ENCODE measurements around the gene TEX51.

The TEX51 gene

GRCh38 chr2:126856403-126856802 lies 42.3 kb upstream of the TEX51 start:
- no peak for TF ChIP-seq EZH2phosphoT487 (conservative IDR thresholded peaks at IDR 0.05; ENCODE audit: low read length)
- TF ChIP-seq CTCF (IDR thresholded peaks at IDR 0.05; ENCODE audit: insufficient read depth, low read length, poor library complexity, severe bottlenecking): no peak
- Histone ChIP-seq H3K27ac (ENCODE audit: low read depth, low read length) (no peak overlapping the region), H3K9me2 (replicated peaks; ENCODE audit: insufficient read depth, low read length) (no peaks in the 10 kb centered on the region), H3K9me3 (ENCODE audit: insufficient read depth, low read length) (no peaks in the 10 kb centered on the region), H3K9ac (ENCODE audit: low read length) (no peak overlapping the region), H3F3A (ENCODE audit: insufficient read depth) (no peaks in the 10 kb centered on the region), H4K20me1 (ENCODE audit: low read depth, low read length) (no peaks in the 10 kb centered on the region), H2AFZ (ENCODE audit: low read depth, low read length, severe bottlenecking) (no peak overlapping the region), H3K79me2 (ENCODE audit: insufficient read depth, low read length) (no peaks in the 10 kb centered on the region), H3K4me2 (ENCODE audit: low read depth, low read length, poor library complexity, severe bottlenecking) (no peak overlapping the region), H3K4me3 (ENCODE audit: insufficient read depth, low read length, poor library complexity, severe bottlenecking) (no peak overlapping the region), H3K36me3 (ENCODE audit: low read length) (no peaks in the 10 kb centered on the region), H3K27me3 (ENCODE audit: low read length) (no peaks in the 10 kb centered on the region)

GRCh38 chr2:126857502-126857901 lies 41.2 kb upstream of the TEX51 start:
- Histone ChIP-seq H3K9ac (ENCODE audit: low read length) (no peak overlapping the region), H3F3A (ENCODE audit: insufficient read depth) (no peaks in the 10 kb centered on the region), H4K20me1 (ENCODE audit: low read depth, low read length) (no peaks in the 10 kb centered on the region), H3K9me3 (ENCODE audit: insufficient read depth, low read length) (no peaks in the 10 kb centered on the region), H3K4me3 (ENCODE audit: insufficient read depth, low read length, poor library complexity, severe bottlenecking) (no peak overlapping the region), H3K27me3 (ENCODE audit: low read length) (no peaks in the 10 kb centered on the region), H3K36me3 (ENCODE audit: low read length) (no peaks in the 10 kb centered on the region), H2AFZ (ENCODE audit: low read depth, low read length, severe bottlenecking) (no peak overlapping the region), H3K79me2 (ENCODE audit: insufficient read depth, low read length) (no peaks in the 10 kb centered on the region), H3K27ac (ENCODE audit: low read depth, low read length) (no peak overlapping the region), H3K4me2 (ENCODE audit: low read depth, low read length, poor library complexity, severe bottlenecking) (no peak overlapping the region), H3K9me2 (replicated peaks; ENCODE audit: insufficient read depth, low read length) (no peaks in the 10 kb centered on the region)
- TF ChIP-seq EZH2phosphoT487 (conservative IDR thresholded peaks at IDR 0.05; ENCODE audit: low read length) (no peak), CTCF (IDR thresholded peaks at IDR 0.05; ENCODE audit: insufficient read depth, low read length, poor library complexity, severe bottlenecking) (no peak)

GRCh38 chr2:126858013-126858412 lies 40.7 kb upstream of the TEX51 start:
- Histone ChIP-seq H3K9me3 (ENCODE audit: insufficient read depth, low read length) (no peaks in the 10 kb centered on the region), H3K4me2 (ENCODE audit: low read depth, low read length, poor library complexity, severe bottlenecking) (no peak overlapping the region), H3F3A (ENCODE audit: insufficient read depth) (no peaks in the 10 kb centered on the region), H2AFZ (ENCODE audit: low read depth, low read length, severe bottlenecking) (no peak overlapping the region), H4K20me1 (ENCODE audit: low read depth, low read length) (no peaks in the 10 kb centered on the region), H3K27ac (ENCODE audit: low read depth, low read length) (no peak overlapping the region), H3K36me3 (ENCODE audit: low read length) (no peaks in the 10 kb centered on the region), H3K4me3 (ENCODE audit: insufficient read depth, low read length, poor library complexity, severe bottlenecking) (no peak overlapping the region), H3K9me2 (replicated peaks; ENCODE audit: insufficient read depth, low read length) (no peaks in the 10 kb centered on the region), H3K79me2 (ENCODE audit: insufficient read depth, low read length) (no peaks in the 10 kb centered on the region), H3K9ac (ENCODE audit: low read length) (no peak overlapping the region), H3K27me3 (ENCODE audit: low read length) (no peaks in the 10 kb centered on the region)
- TF ChIP-seq EZH2phosphoT487 (conservative IDR thresholded peaks at IDR 0.05; ENCODE audit: low read length) (no peak), CTCF (IDR thresholded peaks at IDR 0.05; ENCODE audit: insufficient read depth, low read length, poor library complexity, severe bottlenecking) (no peak)

Data from SU-DHL-6 (cell line).